Erythroblast (primary cell): Measurements from ENCODE around the gene FADS6.

Source experiments
- DNase-seq, 2 experiments: peaks; one replicate each; lab custom pipeline; 2025; lab: John Stamatoyannopoulos, UW
- GATA1 ChIP-seq: IDR thresholded peaks from 2 replicates; pipeline ENCODE4 v1.6.1; 2011; ENCODE audit warnings: low read depth, mild to moderate bottlenecking, control low read depth, low read length, moderate library complexity
- POLR2A ChIP-seq: IDR thresholded peaks from 2 replicates; pipeline ENCODE4 v1.6.1; 2011; ENCODE audit warnings: mild to moderate bottlenecking, low read length

The FADS6 gene

GRCh38 chr17:74833501-74834377 is 59.7 kb downstream of the FADS6 start:
- no peak for DNase-seq
- TF ChIP-seq GATA1 (no peak), POLR2A (no peak)

- no peak for DNase-seq
- TF ChIP-seq GATA1 (no peak), POLR2A (no peak)
Measured at GRCh38 chr17:74832421-74832820, 61.0 kb downstream of the FADS6 start.

- DNase-seq: no peak
- TF ChIP-seq POLR2A (no peak), GATA1 (no peak)
Measured at GRCh38 chr17:74831444-74832146, 61.8 kb downstream of the FADS6 start.

GRCh38 chr17:74830861-74831260 is 62.6 kb downstream of the FADS6 start:
- no peak for TF ChIP-seq GATA1
- DNase-seq: no peak

- DNase-seq: no peak
Measured at GRCh38 chr17:74827800-74828199, 65.6 kb downstream of the FADS6 start.

More at GRCh38 chr17:74827800-74828199, 65.6 kb downstream of the FADS6 start:
- TF ChIP-seq POLR2A (no peak), GATA1 (no peak)
